SK-N-SH (cell line): ENCODE results near the gene TTC21A. TPM values are rescaled to one million over a fixed set of nuclear protein-coding genes. Genes with fewer than 3 reads are reported as not detected.

ENCODE experiments used
- CTCF ChIA-PET: fragments of 300-600, 350-600 bp; formaldehyde crosslinking; extraction: SDS; loops from one replicate; lab custom pipeline; 2021; lab: Yijun Ruan, JAX
- POLR2A ChIA-PET: fragments of 350-600 bp; sonication (Branson Sonifier 250); formaldehyde crosslinking; extraction: SDS; loops from one replicate; lab custom pipeline; 2020; ENCODE audit warnings: antibody characterized with exemption, inconsistent platforms; lab: Yijun Ruan, JAX
- DNase-seq: peaks from one replicate; pipeline ENCODE4 v3.0.0; 2012
- H2AFZ ChIP-seq: fragments of 200-600 bp; sonication (generic); 2 replicates; pipeline ENCODE4 v1.8.1; 2016; ENCODE audit warnings: antibody characterized with exemption, mild to moderate bottlenecking, low read depth
- H3F3A ChIP-seq: fragments of 200-600 bp; sonication (generic); replicated peaks from 2 replicates; pipeline ENCODE3; 2016; ENCODE audit warnings: antibody characterized with exemption, mild to moderate bottlenecking; ENCODE audit not compliant: insufficient read depth
- H3K27ac ChIP-seq, 2 experiments: fragments of 200-500 bp in 1 of 2; fragments of 200-600 bp in 1 of 2; sonication (Bioruptor generic) in 1 of 2; sonication (generic), shearing (Covaris generic) in 1 of 2; 2 replicates each; pipeline versions ENCODE4 v1.5.1 to v1.6.1; 2014 to 2016; ENCODE audit warnings: low read depth in 2 of 2, inconsistent platforms in 1 of 2, low read length in 1 of 2, mild to moderate bottlenecking in 1 of 2, mixed read lengths in 1 of 2
- H3K27me3 ChIP-seq: fragments of 200-600 bp; sonication (generic), shearing (Covaris generic); 2 replicates; pipeline ENCODE4 v1.6.1; 2016; ENCODE audit warnings: mixed run types; ENCODE audit not compliant: insufficient read depth
- H3K36me3 ChIP-seq, 2 experiments: fragments of 200-500 bp in 1 of 2; fragments of 200-600 bp in 1 of 2; sonication (Bioruptor generic) in 1 of 2; sonication (generic) in 1 of 2; replicated peaks in 1 of 2; 2 replicates each; pipeline versions ENCODE3 to v1.5.1; 2014 to 2016; ENCODE audit warnings: low read length in 1 of 2, mild to moderate bottlenecking in 1 of 2; ENCODE audit not compliant: insufficient read depth in 2 of 2, control insufficient read depth in 1 of 2
- H3K4me1 ChIP-seq, 2 experiments: fragments of 200-500 bp in 1 of 2; fragments of 200-600 bp in 1 of 2; sonication (Bioruptor generic) in 1 of 2; sonication (generic), shearing (Covaris generic) in 1 of 2; 2 replicates each; pipeline versions ENCODE4 v1.5.1 to v1.6.1; 2014 to 2016; ENCODE audit warnings: low read depth in 1 of 2, low read length in 1 of 2, mixed run types in 1 of 2; ENCODE audit not compliant: insufficient read depth in 2 of 2, control insufficient read depth in 1 of 2
- H3K4me2 ChIP-seq: fragments of 200-600 bp; sonication (generic), shearing (Covaris generic); 2 replicates; pipeline ENCODE4 v1.6.1; 2017; ENCODE audit warnings: mixed run types
- H3K4me3 ChIP-seq, 2 experiments: fragments of 200-500 bp in 1 of 2; fragments of 200-600 bp in 1 of 2; sonication (Bioruptor generic) in 1 of 2; sonication (generic), shearing (Covaris generic) in 1 of 2; 2 replicates each; pipeline versions ENCODE4 v1.5.1 to v1.8.1; 2014 to 2016; ENCODE audit warnings: low read depth in 2 of 2, inconsistent platforms in 1 of 2, low read length in 1 of 2, mild to moderate bottlenecking in 1 of 2, mixed read lengths in 1 of 2, moderate library complexity in 1 of 2
- H3K79me2 ChIP-seq: fragments of 200-600 bp; sonication (generic); 2 replicates; pipeline ENCODE4 v1.8.1; 2017; ENCODE audit warnings: mild to moderate bottlenecking; ENCODE audit not compliant: insufficient read depth
- H3K9ac ChIP-seq: fragments of 200-600 bp; sonication (generic); 2 replicates; pipeline ENCODE4 v1.6.1; 2017; ENCODE audit warnings: mixed run types
- H3K9me2 ChIP-seq: fragments of 200-600 bp; sonication (generic); 2 replicates; pipeline ENCODE4 v1.6.1; 2017; ENCODE audit warnings: mixed run types
- H3K9me3 ChIP-seq: fragments of 200-600 bp; sonication (generic); 2 replicates; pipeline ENCODE4 v1.6.1; 2017; ENCODE audit warnings: mixed run types, mild to moderate bottlenecking, moderate library complexity
- H4K20me1 ChIP-seq: fragments of 200-600 bp; sonication (generic); 2 replicates; pipeline ENCODE4 v1.6.1; 2017; ENCODE audit warnings: mild to moderate bottlenecking, mixed run types; ENCODE audit not compliant: insufficient read depth
- EZH2phosphoT487 ChIP-seq: fragments of 200-600 bp; sonication (generic); IDR thresholded peaks from 2 replicates; pipeline ENCODE4 v1.6.1; 2017; ENCODE audit warnings: low read depth, mixed run types, mild to moderate bottlenecking, antibody characterized with exemption, moderate library complexity, borderline replicate concordance
- GATA2 ChIP-seq: sonication (generic); formaldehyde crosslinking; IDR thresholded peaks from 2 replicates; pipeline ENCODE4 v1.5.0; 2020; ENCODE audit warnings: mild to moderate bottlenecking, missing genetic modification reagents
- JUND ChIP-seq: IDR thresholded peaks from 2 replicates; pipeline ENCODE4 v1.4.0; 2012
- NFIC ChIP-seq: IDR thresholded peaks from 2 replicates; pipeline ENCODE4 v1.4.0; 2012; ENCODE audit warnings: borderline replicate concordance
- RFX5 ChIP-seq: IDR thresholded peaks from 2 replicates; pipeline ENCODE4 v1.6.1; 2012; ENCODE audit warnings: mild to moderate bottlenecking, improper control_type of control experiment, low read length
- TEAD4 ChIP-seq: IDR thresholded peaks from 2 replicates; pipeline ENCODE4 v1.4.0; 2012; ENCODE audit warnings: mild to moderate bottlenecking, borderline replicate concordance; ENCODE audit not compliant: insufficient read depth
- YY1 ChIP-seq: IDR thresholded peaks from 2 replicates; pipeline ENCODE4 v1.4.0; 2012; ENCODE audit warnings: low read depth, mild to moderate bottlenecking
- WGBS: methylation state at CpG from one replicate; pipeline ENCODE4 v1.1.6; 2017; ENCODE audit warnings: low lambda C conversion rate; 5-methylcytosine and 5-hydroxymethylcytosine counted together
- polyA plus RNA-seq, 3 experiments: library from polyadenylated mRNA; depleted of rRNA; stranded (reverse); fragments of >200 nt; gene quantifications; 2 replicates each; pipeline ENCODE4 v1.2.3, GENCODE V29; 2012
- TF ChIP-seq, protein P1 (sequence below): IDR thresholded peaks from 2 replicates; pipeline ENCODE4 v1.6.1; 2012; ENCODE audit warnings: mild to moderate bottlenecking, low read depth, low read length, moderate library complexity
- TF ChIP-seq, protein P2 (sequence below): IDR thresholded peaks from 2 replicates; pipeline ENCODE4; 2012
- TF ChIP-seq, protein P3 (sequence below): fragments of 200-600 bp; sonication (generic); IDR thresholded peaks from 2 replicates; pipeline ENCODE4 v1.6.1; 2017; ENCODE audit warnings: antibody characterized with exemption, mild to moderate bottlenecking, moderate library complexity
- TF ChIP-seq, protein P4 (sequence below): IDR thresholded peaks from 2 replicates; pipeline ENCODE4 v1.4.0; 2012; ENCODE audit warnings: low read depth, borderline replicate concordance

The TTC21A gene
- polyA plus RNA-seq, 1 of the 3 experiments (the other 2 are of a cell fraction): 3.9 TPM

DNA sequence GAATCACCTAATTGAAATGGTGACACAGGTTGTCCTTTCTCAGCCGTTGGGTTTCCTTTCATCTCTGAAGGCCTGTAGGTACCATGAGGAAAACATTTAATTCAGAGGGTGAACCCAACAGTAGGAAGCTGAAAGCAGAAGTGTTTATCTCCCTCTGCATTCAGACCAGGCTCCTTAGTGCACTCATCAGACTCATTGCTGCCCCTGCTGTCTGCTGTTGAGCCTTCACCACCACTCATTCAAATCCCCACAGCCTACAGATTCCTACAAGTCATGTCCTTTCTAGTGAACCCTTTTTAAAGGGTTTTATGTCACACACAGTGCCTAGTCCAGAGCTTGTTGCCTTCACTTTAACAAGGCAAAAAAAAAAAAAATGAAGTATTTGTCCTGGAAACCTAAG, 42.3 kb upstream of the TTC21A start:
- peaks cover 5% of the 10 kb centered on the region; the same call in 1 of the 2 replicates for H4K20me1 ChIP-seq
- H2AFZ ChIP-seq: no peak overlapping the region
- H3K9me2 ChIP-seq: no peaks in the 10 kb centered on the region
- peak; percentile 41 for DNase-seq
- H3K4me3 ChIP-seq: no peak overlapping the region
- peaks cover 32 to 41% of the 10 kb centered on the region in 2 experiments for H3K36me3 ChIP-seq
- no peaks in the 10 kb centered on the region for H3K27me3 ChIP-seq
- POLR2A ChIA-PET: no interaction called here
- H3K4me2 ChIP-seq: no peak overlapping the region
- TF ChIP-seq RFX5: no peak
- TF ChIP-seq GATA2 (CRISPR knock-in tag): no peak
- TF ChIP-seq, protein P1, sequence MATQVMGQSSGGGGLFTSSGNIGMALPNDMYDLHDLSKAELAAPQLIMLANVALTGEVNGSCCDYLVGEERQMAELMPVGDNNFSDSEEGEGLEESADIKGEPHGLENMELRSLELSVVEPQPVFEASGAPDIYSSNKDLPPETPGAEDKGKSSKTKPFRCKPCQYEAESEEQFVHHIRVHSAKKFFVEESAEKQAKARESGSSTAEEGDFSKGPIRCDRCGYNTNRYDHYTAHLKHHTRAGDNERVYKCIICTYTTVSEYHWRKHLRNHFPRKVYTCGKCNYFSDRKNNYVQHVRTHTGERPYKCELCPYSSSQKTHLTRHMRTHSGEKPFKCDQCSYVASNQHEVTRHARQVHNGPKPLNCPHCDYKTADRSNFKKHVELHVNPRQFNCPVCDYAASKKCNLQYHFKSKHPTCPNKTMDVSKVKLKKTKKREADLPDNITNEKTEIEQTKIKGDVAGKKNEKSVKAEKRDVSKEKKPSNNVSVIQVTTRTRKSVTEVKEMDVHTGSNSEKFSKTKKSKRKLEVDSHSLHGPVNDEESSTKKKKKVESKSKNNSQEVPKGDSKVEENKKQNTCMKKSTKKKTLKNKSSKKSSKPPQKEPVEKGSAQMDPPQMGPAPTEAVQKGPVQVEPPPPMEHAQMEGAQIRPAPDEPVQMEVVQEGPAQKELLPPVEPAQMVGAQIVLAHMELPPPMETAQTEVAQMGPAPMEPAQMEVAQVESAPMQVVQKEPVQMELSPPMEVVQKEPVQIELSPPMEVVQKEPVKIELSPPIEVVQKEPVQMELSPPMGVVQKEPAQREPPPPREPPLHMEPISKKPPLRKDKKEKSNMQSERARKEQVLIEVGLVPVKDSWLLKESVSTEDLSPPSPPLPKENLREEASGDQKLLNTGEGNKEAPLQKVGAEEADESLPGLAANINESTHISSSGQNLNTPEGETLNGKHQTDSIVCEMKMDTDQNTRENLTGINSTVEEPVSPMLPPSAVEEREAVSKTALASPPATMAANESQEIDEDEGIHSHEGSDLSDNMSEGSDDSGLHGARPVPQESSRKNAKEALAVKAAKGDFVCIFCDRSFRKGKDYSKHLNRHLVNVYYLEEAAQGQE: no peak
- TF ChIP-seq YY1: no peak
- TF ChIP-seq, protein P2, sequence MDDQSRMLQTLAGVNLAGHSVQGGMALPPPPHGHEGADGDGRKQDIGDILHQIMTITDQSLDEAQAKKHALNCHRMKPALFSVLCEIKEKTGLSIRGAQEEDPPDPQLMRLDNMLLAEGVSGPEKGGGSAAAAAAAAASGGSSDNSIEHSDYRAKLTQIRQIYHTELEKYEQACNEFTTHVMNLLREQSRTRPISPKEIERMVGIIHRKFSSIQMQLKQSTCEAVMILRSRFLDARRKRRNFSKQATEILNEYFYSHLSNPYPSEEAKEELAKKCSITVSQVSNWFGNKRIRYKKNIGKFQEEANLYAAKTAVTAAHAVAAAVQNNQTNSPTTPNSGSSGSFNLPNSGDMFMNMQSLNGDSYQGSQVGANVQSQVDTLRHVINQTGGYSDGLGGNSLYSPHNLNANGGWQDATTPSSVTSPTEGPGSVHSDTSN: no peak
- TF ChIP-seq, protein P3, sequence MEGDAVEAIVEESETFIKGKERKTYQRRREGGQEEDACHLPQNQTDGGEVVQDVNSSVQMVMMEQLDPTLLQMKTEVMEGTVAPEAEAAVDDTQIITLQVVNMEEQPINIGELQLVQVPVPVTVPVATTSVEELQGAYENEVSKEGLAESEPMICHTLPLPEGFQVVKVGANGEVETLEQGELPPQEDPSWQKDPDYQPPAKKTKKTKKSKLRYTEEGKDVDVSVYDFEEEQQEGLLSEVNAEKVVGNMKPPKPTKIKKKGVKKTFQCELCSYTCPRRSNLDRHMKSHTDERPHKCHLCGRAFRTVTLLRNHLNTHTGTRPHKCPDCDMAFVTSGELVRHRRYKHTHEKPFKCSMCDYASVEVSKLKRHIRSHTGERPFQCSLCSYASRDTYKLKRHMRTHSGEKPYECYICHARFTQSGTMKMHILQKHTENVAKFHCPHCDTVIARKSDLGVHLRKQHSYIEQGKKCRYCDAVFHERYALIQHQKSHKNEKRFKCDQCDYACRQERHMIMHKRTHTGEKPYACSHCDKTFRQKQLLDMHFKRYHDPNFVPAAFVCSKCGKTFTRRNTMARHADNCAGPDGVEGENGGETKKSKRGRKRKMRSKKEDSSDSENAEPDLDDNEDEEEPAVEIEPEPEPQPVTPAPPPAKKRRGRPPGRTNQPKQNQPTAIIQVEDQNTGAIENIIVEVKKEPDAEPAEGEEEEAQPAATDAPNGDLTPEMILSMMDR: peak; percentile 51
- peaks cover 5% of the 10 kb centered on the region for H3F3A ChIP-seq
- CTCF ChIA-PET: interaction anchor here (0.5 to 1.6 kb wide), 9 partner anchors 7 to 1444 kb away, joined by 3 to 7 read pairs (median 4); partner anchors contain the start of gene WDR48
- H3K79me2 ChIP-seq: peaks cover 51% of the 10 kb centered on the region
- H3K27ac ChIP-seq: peak overlapping the region in 1 of 2 experiments; percentile 23; a peak in 1 of 4 replicates
- H3K4me1 ChIP-seq: no peaks in the 10 kb centered on the region
- no peak overlapping the region for H3K9ac ChIP-seq
- no peaks in the 10 kb centered on the region for H3K9me3 ChIP-seq
- 53% methylated on average over 1 of the region's 1 CpG for WGBS

DNA sequence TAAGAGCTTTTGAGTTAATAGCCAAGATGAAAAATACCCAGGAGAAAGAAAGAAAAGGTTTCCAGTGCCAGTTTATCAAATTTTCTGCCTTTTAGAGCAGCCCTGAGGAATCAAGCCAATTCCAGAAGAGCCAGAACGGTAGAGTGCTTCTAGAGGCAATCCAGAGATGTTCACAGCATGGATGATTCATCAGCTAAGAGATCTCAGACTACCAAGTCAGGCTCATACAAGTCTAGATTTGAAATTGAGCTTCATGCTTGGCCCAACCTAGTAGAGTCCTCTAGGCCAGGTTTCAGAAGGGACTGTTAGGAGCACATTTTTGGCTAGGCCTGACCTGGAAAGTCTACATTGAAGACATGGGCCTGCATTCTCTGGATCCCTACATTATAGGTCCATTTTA, 40.2 kb upstream of the TTC21A start:
- no peak overlapping the region for H2AFZ ChIP-seq
- POLR2A ChIA-PET: no interaction called here

More for the DNA sequence above, 40.2 kb upstream of the TTC21A start:
- TF ChIP-seq TEAD4 (no peak), NFIC (no peak), EZH2phosphoT487 (no peak), JUND (no peak)
- TF ChIP-seq, protein P4, sequence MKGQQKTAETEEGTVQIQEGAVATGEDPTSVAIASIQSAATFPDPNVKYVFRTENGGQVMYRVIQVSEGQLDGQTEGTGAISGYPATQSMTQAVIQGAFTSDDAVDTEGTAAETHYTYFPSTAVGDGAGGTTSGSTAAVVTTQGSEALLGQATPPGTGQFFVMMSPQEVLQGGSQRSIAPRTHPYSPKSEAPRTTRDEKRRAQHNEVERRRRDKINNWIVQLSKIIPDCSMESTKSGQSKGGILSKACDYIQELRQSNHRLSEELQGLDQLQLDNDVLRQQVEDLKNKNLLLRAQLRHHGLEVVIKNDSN: no peak
- Histone ChIP-seq H3K4me2 (no peak overlapping the region), H3K27me3 (no peaks in the 10 kb centered on the region), H3K4me3 (no peak overlapping the region), H3K9ac (no peak overlapping the region), H3K36me3 (peaks cover 40 to 51% of the 10 kb centered on the region in 2 experiments), H3K4me1 (no peaks in the 10 kb centered on the region), H3K9me3 (no peaks in the 10 kb centered on the region), H3K79me2 (peaks cover 32% of the 10 kb centered on the region), H3K9me2 (no peaks in the 10 kb centered on the region), H4K20me1 (peaks cover 5% of the 10 kb centered on the region; the same call in 1 of the 2 replicates), H3K27ac (no peak overlapping the region), H3F3A (peaks cover 5% of the 10 kb centered on the region)
- CTCF ChIA-PET: interaction anchor here (0.8 to 1.4 kb wide), 5 partner anchors 9 to 123 kb away, joined by 3 to 4 read pairs (median 3); no protein-coding TSS in a partner anchor
- WGBS: 73% methylated on average over 1 of the region's 1 CpG
- no peak for DNase-seq
